HG03060 (cell line): ENCODE measurements around the gene ABHD6.

Experiments
- ATAC-seq: cut with Tn5 transposase; IDR thresholded peaks from one replicate; pipeline ENCODE4 v1.9.1; 2021; ENCODE audit warnings: low read depth, moderate number of reproducible peaks; ENCODE audit not compliant: unreplicated experiment

Gene ABHD6

DNA sequence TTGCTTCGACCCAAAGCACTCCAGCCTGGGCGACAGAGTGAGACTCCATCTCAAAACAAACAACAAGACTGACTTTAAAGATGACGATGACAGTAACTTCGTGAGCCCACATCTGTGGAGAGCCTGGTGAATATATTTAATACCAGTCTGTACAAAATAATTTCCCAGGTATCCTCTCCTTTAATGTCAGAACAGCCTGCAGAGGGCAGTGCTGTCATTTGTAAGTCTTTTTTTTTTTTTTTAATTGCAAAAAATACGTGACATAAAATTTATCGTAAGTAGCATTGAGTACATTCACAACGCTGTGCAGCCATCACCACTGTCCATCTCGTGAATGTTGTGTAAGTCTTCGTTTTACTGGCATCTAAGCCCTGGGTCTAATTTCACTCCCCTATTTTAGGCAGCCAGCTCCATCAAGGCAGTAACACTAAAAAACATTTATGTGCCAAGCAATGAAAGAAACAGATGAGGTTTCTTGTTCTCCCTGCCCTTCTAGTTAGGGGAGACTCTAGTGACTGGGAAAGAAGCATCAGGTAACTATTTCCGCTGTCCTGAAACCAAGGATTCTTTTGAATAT lies 70.1 kb downstream of the ABHD6 start:
- no peak for ATAC-seq

DNA sequence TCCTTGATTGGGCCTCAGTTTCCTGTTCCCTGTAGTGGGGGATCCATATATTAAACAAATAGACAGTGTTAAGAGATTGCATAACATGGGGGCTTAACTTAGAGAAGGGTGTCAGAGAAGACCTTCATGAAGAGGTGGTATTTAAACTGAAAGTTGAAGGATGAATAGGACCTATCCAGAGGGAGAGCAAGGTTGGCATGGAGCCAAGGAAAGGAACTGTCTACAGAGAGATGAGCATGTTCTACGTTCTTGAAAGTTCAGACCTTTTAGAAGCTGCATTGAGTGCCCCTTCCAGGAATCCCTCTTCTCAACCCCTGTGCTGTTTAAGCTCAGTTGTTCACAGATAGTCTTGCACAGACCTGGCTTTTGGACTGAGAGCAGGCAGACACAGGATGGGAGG lies 71.1 kb downstream of the ABHD6 start:
- no peak for ATAC-seq

DNA sequence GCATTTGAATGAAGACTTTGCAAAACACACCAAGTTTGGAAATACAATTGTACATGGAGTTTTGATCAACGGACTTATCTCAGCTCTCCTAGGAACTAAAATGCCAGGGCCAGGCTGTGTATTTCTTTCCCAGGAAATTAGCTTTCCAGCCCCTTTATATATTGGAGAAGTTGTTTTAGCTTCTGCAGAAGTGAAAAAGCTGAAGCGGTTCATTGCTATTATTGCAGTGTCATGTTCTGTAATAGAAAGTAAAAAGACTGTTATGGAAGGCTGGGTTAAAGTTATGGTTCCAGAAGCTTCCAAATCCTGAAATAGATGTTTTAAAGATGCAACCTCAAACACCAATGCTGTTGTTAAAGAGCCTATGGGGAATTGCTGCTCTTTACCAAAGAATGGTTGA lies 80.2 kb downstream of the ABHD6 start:
- ATAC-seq, result no peak

DNA sequence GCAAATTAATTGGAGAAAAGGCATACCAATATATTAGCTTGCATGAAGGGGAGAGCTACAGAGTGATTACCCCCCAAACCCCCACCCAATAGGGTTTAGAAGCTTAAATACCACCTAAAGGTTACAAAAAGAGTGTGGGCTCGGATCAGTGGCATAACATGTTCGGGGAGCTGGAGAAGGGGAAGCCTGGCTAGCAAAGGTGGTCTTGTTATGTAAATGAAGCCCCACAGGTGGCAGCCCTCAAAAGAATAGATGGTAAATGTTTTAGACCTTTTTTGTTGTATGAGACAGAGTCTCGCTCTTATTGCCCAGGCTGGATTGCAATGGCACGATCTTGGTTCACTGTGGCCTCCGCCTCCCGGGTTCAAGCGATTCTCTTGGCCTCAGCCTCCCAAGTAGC lies 84.2 kb downstream of the ABHD6 start:
- ATAC-seq, result no peak

DNA sequence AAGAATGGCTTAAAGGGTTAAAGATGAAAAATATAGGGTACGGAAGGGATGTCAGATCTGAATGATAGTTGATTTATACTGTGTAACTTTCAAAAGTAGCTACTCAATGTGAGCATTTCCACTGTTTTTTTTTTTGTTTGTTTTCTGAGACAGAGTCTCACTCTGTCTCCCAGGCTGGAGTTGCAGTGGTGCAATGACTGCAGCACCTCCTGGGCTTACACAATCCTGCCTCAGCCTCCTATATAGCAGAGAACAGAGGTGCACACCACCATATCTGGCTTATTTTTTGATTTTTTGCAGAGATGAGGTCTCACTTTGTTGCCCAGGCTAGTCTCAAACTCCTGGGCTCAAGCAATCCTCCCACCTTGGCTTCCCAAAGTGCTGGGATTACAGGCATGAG lies 85.2 kb downstream of the ABHD6 start:
- ATAC-seq, result no peak

DNA sequence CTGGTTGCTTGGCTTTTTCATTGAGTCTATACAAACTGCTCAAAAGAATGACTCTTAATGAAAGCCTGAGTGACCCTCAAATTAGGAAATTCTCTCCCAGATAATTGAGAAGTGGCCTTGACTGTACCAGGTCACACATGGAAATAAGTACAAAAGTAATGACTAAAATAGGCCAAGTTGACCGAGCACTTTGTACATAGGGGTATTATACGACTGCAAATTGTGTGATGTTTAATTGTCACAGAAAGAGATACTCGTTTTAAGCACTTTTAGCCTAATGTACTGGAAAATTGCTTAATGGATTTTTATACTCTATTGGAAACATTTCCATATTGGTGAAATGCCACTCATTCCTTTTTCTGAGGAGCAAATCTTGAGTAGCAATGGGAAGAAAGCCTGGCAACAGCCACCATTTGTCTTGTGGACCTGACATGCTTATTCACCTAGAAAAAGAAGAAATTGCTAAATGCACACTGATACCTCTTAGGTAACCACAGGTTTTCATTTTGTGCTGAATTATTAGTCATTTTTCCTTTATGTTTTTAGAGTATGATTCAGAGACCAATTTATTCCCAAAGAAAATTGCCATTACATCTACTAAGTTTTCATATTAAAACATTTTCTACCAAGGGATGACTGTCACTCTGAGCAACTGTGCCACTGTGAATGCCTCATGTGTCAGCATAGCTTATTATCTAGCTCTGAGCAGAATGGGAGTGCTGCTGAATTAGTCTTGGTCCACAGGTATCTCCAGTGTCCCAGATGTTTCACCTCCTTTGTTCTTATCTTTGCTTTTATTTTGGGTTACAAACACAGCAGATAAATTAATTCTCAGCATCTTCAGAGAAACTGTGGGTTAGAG lies 86.2 kb downstream of the ABHD6 start:
- no peak for ATAC-seq

DNA sequence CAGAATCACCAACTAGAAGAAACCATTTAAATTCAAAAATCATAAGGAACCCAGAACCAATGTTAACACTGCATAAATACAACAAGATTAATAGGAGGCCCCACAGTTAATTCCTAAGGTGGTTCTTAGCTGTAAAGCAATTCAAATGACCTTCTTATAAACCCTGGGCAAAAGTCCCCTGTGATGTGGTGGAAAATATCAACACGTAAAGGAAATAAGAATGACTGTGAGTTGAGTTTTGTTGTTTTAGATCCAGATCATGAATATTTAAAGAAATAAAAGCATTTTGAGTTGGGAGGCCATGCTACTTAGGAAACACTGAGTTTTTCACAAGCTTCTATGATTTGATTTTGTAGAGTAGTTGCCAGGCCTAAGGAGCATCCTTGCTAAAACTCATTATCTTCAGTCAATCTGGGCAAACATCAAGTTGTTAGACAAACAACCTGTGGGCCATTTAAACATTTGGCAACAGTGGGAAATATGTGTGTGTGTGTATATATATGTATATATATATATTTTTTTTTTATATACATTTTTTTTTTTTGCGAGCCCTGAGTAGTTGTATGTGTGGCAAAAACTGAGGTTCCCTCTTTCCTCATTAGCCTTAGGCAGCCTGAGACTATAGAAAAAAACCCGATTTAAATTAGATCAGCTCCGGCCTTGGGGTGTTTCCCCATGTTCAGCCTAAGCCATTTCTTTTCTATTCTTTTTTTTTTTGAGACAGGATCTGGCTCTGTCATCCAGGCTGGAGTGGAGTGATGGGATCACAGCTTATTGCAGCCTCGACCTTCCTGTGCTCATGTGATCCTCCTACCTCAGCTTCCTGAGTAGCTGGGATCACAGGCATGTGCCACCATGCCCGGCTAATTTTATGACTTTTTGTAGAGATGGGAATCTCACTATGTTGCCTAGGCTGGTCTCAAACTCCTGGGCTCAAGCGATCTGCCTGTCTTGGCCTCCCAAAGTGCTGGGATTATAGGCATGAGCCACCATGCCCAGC lies 87.1 kb downstream of the ABHD6 start:
- no peak for ATAC-seq

DNA sequence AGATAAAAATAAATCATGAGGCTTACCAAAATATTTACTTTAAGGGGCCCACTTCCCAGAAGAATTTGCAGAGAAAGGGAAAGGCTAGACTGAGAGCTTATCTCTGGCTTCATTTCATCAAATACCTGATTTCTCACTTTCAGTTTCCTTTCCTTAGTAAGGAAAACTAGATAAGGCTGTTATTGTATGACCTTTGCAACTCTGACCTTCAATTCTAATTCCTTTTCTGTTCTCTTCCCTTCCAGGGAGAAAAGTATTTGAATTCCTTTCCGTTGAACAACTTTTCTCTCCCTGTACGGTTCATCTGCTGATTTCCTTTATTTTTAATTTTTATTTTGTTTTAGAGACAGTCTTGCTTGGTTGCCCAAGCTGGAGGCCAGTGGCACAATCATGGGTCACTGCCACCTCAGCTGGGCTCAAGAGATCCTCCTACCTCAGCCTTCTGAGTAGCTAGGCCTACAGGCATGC lies 88.0 kb downstream of the ABHD6 start:
- no peak for ATAC-seq

DNA sequence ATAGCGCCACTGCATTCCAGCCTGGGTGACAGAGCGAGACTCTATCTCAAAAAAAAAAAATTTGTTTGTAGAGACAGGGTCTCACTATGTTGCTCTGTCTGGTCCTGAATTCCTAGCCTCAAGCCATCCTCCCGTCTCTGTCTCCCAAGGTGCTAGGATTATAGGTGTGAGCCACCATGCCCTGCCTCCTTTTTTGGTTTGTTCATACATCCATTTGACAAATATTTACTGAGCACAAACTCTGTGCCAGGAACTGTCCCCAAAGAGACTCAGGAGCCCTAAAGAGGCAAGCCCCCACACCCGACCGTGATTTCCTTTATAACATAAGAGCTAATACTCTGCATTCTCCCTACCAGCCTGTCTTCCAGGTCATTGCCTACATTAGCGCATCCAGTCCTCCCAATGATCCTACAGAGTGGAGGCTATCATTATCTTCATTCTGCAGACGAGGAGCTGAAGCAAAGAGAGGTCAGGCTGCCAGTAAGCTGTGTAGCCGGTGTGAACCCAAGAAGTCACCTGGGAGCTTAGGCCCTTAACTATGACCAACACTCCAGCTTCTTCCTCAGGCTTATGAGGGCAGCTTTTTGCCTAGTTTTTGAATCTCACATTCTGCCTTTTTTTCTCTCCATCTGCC lies 88.8 kb downstream of the ABHD6 start:
- ATAC-seq, result no peak

DNA sequence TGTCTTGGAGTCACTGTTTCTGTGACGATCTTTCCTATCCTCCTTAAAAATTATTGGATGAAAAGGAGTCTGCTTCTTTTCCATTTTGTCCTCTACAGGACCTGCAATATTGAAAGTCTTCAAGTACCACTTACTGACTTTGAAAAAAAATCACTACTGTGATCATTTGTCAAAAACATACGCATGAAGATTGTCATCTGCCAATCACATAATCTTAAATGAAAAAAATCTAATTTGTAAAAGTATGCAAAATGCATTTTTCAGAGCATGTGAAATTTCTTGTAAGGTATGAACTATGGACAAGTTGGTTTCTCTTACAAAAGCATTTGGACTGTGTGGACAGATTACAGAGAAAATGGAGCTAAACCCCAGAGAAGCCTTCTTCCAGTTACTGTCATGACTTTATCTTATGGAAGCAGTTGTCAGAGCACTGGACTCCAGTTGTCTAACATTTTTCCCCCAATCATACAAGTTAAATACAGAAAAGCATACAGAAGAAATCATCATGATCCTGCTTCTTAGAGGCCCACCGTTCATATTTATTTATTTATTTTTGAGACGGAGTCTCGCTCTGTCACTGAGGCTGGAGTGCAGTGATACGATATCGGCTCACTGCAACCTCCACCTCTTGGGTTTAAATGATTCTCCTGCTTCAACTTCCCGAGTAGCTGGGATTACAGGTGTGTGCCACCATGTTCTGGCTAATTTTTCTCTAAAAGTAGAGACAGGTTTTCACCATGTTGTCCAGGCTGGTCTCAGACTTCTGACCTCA lies 91.7 kb downstream of the ABHD6 start:
- ATAC-seq, result no peak

DNA sequence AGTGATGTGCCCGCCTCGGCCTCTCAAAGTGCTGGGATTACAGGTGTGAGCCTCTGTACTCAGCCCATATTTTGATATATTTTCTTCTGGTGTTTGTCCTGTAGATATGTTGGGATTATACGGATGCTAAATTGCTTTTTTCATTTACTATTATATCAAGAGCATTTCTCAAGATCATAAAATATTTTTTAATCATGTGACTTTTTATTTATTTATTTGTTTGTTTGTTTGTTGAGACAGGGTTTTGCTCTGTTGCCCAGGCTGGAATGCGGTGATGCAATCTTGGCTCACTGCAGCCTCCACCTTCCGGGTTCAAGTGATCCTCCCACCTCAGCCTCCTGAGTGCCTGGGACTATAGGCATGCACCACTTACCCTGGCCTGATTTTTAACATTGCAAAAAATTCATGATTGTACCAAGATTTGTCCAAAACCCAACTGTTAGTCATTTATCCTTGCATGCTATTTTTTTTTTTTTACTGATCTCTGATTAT lies 92.4 kb downstream of the ABHD6 start:
- ATAC-seq, result no peak

DNA sequence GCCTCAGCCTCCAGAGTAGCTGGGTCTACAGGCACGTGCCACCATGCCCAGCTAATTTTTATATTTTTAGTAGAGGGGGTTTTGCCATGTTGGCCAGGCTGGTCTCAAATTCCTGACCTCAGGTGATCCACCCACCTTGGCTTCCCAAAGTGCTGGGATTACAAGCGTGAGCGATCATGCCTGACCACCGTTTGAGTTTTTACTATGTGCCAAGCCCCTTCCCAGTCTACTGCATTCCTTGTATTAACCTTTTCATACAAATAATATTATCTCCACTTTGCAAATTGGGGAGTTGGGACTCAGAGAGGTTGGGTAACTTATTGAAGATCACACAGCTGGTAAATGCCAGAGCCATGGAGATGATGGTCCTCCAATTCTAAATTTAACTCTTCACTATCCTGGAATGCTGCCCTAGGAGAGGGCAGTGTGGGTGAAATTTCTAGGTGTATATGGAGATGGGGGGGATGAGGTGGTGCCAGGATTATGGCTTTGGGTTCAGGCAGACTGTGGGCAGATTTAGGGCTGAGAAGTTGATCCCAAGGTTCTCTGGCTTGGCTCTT lies 94.1 kb downstream of the ABHD6 start:
- ATAC-seq, result no peak

DNA sequence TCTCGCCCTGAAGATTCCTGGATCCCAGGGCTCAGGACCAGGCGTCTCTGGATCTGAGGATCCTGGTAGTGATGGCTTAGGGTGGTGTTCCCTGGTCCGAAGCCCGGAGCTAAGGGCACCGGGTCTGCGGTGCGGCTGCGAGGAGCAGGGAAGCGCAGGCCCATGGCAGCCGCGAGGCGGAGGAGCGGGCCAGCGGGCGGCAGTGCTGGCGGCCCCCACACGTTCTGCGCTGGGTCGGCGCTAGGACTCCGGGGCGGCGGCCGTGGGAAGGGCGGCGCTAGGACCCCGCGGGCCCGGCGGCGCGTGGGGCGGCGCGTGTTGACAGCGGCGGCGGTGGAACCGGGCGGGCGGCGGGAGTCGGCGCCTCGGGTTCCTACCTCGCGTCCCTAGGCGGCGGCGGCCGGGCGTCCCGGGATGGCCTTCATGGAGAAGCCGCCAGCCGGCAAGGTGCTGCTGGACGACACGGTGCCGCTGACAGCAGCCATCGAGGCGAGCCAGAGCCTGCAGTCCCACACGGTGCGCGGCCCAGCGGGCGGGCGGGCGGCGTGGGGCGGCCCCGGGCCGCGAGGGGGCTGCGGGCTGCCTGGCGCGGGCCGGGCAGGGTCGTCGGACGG lies 95.1 kb downstream of the ABHD6 start, which contains the start of gene PXK:
PXK (plus strand) TSS at position 318 of the 614 bp plus-strand sequence; CDS start at position 415, 97 bp downstream.
- ATAC-seq, result peak; percentile 40

DNA sequence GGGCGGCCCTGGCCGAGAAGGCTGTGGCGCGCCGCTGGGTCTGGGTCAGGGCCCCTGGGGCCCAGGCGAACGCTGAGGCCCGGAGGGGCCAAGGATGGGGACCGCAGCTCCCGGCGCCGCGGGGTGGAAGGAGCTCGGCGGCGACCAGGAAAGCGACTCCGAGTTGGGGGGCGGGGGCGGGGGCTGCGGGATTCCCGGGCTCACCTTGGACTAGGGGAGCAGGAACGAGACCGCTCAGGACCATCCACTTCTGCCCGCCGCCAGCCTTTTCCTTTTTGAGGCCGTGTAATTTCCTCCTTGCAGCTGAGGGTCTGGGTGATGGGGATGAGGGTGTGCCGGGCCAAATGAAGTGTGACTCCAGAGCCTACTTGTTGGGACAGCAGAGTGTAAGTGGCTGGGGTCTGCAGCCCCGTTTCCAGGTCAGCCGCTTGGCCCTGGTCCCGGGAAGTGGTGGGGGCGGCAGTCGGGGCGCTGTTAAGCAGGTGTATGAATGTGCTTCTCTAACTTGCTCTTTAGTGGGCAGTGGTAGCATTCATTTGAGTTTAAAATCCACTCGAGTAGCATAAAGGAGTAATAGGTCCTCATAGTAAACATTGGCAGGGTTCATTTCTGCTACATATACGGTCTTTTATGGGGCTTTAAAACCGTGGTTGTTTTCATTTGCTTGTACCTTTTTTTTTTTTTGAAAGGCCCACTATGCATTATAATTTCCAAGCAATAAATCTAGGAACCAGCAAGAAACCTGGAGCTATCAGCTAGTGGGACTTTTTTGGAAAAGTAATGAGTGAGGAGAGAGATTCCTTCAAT lies 95.8 kb downstream of the ABHD6 start:
- no peak for ATAC-seq

DNA sequence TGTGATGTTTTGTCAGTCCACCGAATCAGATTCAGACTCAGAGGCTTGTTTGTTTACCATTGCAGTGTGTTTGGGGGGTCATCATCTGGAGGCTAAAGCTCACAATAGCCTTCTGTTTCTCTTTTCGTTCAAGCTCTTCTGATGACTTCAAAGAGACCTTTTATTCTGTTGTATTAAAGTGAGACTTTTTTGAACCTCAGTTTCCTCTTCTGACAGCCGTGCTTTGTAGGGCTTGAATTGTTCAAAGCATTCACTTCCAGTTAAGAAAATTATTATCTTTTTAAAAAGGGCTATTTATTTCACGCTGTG lies 96.4 kb downstream of the ABHD6 start:
- no peak for ATAC-seq

DNA sequence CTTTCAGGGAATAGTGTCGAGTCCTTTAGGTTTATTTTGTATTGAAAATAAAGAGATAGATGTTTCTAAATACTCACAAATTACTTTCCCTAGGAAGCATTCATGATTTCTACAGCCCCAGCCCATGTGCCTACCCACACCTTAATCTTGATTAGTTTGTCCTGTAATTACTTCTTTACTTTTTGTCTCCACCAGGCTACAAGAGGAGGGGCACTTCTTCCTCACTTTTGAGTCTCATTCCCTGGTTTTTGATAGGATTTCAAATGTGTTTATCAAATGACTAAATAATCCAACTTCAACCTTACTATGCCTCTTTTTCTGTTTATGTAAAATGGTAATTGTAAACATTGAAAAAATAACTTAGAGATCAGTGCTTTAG lies 96.9 kb downstream of the ABHD6 start:
- ATAC-seq, result no peak

DNA sequence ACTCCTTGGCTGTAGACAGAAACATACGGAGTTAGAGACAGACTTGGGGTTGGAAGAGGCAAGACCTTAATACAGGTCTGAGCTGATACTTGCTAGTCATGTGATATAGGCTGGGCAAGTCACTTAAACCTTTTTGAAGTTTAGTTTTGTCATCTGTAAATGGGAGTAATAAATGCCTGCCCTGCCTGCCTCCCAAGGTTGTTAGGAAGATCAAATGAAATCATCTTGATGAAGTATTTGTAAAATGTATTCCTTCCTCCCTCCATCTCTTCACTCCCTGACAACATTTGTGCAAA lies 98.0 kb downstream of the ABHD6 start:
- ATAC-seq, result no peak

DNA sequence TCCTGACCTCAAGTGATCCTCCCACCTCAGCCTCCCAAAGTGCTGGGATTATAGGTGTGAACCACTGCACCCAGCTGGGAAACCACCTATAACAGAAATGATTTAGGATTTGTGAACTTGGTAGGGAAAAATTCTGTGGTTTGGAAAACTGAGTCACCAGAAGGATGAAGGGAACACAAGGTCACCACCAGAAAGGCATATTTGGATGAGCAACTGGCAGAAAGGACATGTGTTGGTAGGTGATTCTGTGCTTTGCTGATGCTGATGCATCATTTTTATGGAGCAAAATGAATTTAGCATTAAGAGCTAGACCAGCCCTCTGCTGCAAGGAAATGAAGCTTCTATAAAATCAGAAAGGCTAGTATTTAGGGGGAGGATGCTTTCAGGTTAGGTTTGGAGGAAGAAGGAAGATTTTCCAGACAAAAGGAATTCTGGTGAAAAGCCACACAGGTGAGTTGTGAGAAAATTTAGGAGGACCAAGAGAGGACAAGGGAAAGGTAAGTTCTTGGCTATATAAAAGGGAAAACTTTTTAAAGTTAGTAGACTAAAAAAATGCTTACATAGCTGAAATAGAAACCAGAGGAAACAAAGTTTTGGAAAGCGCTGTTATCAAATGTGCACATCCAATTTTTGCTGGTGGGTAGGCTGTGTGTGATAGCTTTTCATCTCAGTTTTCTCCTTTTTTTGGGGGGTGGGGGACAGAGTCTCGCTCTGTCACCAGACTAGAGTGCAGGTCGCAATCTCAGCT lies 98.7 kb downstream of the ABHD6 start:
- no peak for ATAC-seq
